HG02678 (cell line): ENCODE measurements around the gene LRFN2.

Source experiments
- ATAC-seq: cut with Tn5 transposase; IDR thresholded peaks from one replicate; pipeline ENCODE4 v1.9.1; 2021; ENCODE audit warnings: mild to moderate bottlenecking, moderate library complexity; ENCODE audit not compliant: unreplicated experiment

LRFN2 gene

DNA sequence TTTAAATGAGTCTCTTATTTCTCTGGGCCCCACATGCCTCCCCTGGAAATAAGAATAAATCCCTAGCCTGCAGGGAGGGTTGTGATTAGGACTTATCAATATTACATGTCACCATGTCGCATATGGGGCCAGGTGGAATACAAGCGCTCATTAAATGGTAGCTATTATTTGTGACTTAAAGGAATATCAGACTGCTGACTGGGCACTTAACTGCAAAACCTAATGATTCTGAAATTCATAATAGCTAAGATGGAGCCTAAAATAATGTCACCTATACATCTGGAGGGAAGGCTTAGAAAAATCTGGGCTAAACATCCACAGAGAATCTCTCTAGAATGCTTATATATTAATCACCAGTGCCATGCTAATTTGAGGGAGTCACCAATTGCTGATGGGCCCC lies 106.5 kb downstream of the LRFN2 start:
- ATAC-seq = no peak

DNA sequence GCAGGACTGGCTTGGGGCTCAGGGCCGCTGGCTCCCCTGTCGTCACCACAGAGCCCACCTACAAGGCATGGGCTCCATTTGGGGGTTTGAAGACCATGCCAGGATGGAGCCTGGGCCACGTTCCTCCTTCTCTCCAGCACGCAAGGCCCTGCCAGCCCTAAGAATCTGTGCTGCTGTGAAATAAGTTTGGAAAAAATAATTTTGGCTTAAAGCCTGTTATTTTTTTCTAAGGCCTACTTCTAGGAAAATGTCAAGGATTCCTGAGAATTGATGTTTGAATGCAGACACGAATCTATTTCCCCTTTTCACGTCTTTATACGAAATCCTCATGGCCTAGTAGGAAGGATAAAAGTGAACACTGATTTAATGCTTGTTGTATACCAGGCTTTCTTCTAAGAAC lies 107.5 kb downstream of the LRFN2 start:
- no peak for ATAC-seq

DNA sequence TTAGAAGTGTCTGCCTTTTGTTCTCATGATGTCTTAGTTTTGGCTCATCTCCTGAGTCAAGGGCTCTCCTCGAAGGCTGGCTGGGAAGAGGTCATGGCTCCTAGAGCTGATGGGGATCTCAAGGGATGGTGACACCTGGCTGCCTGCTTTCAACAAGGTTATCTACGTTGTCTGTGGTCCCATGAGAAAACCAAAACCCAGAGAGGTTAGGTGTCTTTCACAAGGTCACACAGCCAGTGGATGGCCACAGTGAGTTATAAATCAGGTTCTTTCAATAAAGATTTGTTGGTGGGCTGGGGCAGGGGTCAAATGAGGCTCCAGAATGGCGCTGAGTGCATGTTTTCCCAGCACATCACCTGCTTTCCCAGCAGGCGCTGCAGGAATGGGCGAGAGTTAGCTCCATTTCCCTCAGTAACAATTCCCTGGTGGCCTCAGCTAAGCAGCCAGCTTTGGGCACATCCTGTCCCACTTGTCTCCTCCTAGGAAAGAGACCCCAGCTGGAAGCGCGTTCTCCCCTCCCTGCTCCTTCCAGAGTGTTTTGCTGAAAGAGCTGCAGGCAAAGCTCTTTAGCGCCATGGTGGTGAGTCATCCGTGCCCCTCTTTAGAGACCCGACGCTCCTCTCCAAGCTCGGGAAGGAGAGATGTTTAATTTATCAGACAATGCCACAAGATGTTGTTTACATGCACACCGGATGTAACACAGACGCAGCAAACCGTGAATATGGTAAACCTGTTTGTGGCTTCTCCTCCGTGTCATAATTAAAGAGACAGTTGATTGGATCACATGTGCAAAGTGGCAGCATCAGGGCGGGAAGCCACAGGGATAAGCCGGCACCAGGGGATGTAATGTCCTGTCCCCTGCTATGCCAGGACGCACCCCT lies 109.7 kb downstream of the LRFN2 start:
- no peak for ATAC-seq

DNA sequence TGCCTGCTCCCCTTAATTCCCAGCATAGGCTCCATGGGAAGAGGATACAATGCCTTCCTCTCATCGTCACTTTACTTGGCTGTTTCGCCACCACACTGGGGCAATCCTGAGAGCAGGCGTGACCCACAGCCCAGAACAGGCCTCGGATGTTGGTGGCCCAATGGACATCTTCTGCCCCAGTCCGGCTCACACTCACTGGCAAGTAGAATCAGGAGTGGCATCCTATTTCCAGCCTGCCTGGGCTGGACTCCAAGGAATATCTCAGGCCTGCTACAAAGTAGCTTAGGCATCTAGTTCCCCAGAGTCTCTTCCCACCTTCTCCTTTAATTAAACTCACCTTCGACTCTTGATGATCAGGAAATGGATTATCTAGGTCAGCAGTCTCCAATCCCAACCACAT lies 110.5 kb downstream of the LRFN2 start:
- ATAC-seq = no peak

DNA sequence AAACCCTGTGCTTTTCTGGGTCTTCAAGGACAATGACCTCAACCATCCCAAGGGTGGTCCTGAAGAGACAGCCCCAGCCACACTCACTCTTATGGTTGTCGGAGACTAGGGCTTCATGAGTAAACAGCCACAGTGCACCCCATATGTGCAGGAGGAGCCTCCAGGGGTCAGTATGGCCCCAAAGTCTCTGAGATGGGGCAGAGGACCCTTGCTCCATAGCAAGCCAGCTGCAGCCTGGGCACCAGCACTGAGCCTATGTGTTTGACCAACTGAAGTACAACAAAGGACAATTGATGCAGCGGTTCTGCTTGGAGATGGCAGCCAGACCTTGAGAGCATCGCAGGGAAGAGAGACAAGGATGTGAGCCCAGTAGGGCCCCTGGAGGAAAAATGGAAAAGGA lies 112.2 kb downstream of the LRFN2 start:
- no peak for ATAC-seq

DNA sequence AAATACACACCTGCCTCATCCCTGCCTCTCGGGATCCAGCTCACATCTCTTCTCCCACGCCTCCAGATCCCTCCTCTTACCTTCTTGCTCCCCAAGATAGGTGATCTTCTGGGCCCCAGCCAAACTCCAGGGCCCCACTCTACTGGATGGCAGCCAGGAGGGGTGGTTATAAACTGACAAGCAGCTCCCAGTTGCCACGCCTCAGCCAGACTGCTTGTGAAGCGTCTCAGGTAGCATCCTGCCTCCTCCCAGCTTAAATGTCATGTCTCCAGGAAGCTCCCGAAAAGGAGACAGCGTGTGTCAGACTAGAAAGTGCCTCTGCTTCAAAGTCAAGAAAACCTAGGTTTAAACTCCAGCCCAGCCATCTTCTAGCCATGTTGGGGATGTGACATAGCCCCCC lies 114.1 kb downstream of the LRFN2 start:
- no peak for ATAC-seq

DNA sequence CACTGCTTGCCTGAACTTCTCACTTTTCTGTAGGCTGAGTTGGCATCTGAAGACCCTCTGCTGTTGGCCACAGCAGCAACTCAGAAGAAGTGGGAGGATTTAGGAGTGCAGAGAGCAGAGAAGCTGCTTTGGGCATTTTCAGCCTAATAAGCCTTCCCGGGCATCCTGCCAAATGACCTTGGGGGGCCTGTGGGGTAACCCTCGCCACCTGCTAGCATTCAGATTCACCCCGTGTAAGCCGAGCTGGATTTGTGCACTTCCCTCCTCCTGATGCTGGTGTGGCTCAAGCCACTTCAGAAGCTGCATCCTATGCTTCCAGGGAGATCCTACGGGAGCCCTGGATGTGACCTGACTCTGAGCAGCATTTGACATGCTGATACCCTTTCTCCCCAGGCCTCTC lies 114.8 kb downstream of the LRFN2 start:
- ATAC-seq = no peak

DNA sequence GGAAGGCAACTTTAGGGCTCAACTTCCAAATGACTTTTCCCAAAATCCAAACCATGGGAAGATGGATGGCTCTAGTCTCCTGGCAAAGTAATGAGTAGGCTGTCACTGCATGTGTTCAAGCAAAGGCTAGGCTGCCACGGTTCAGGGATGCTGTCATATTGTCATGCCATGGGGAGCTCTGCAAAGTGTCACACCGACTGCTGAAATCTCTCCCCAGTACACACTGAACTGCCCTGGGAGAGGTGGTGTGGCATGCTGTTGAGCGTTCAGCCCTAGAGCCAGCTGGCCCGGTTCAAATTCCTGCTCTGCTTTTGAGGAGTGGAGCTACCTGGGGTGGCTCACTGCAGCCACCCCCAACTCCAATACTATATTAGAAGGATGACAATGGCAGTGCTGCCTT lies 115.9 kb downstream of the LRFN2 start:
- no peak for ATAC-seq

DNA sequence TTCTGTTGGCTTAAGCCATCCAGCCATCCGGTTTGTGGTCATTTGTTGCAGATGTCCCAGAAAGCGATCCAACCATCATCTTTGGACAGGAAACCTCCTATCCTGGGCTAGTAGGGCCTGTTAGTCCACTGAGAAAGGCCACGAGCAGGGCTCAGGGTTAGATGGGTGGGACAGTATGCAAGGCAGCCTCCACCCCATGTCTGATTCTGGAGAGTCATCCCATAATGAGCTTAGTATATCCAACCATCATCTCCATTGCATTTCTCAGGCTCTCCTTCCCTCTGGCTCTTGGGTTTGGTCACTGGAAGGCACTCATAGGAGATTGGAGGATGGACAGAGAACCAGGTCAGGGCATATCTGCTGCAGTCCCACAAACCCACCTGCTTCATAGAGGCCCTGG lies 117.8 kb downstream of the LRFN2 start:
- no peak for ATAC-seq

DNA sequence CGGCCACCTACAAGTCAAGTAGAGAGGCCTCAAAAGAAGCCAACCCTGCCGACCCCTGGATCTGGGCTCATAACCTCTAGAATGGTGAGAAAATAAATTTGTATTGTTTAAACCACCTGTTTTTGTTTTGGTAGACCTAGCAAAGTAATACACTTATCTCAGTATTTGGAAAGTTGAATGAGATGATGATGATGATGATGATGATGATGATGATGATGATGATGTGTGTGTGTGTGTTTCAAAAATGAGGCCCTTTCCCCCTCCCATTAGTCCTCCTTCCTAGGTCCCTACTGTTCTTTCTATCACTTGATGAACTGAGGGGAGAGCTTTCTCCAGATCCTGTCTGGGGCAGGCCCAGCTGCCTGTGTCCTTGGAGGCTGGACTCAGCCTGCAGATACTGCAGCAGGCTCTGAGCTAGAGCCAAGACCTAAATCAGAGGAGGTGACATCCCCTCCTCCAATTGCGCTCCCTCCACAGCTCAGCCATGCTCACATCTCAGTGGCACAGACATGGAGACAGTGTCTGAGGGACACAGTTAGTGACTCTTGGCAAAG lies 120.1 kb downstream of the LRFN2 start:
- no peak for ATAC-seq

DNA sequence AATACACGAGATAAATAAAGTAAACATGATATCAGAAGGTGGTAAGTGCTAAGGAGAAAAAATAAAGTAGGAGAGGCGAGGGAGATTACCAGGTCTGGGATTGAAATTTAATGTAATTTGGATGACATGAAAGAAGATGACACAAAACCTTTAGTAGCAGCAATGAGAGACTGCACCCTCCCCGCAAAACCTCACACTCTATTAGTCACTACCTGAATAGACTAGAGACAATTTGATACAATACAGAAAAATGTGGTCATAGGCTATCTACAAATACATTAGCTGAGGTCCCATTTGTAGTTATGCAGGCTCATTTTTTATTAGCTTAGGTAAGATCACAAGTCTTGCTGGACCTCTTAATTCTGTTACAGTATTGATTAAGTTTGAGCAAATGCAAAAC lies 125.5 kb downstream of the LRFN2 start:
- no peak for ATAC-seq

DNA sequence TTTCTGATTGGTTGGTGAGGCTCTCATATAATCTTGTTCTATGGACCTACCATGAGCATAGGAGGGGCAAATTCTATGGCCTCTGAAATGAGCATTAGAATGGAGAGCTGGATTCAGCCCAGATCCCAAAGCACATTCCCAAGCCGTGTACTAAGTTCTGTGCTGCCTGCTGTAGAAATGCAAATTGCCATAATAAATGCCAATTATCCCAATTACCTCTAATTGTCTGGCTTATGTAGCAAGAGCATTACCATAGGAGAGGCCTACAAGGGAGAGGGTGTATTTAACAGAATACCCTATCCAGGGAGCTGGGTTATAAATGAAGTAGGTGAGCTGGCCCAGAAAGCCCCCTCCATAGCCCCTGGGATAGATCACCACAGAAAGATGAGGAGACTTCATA lies 126.8 kb downstream of the LRFN2 start:
- ATAC-seq = no peak

DNA sequence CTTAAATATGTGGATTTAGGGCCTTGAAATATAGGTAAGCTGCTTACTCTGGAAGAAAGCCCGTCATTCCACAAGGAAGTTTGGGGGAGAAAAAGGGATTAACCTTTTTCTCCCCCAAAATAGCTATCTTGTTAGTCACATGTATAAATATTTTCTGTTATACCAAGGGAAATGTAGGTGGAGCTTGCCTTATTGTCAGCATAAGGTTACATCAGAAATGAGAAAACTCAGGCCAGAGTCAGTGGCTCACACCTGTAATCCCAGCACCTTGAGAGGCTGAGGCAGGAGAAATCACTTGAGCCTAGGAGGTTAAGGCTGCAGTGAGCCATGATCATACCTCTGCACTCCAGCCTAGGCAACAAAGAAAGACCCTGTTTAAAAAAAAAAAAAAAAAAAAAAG lies 129.9 kb downstream of the LRFN2 start:
- no peak for ATAC-seq

DNA sequence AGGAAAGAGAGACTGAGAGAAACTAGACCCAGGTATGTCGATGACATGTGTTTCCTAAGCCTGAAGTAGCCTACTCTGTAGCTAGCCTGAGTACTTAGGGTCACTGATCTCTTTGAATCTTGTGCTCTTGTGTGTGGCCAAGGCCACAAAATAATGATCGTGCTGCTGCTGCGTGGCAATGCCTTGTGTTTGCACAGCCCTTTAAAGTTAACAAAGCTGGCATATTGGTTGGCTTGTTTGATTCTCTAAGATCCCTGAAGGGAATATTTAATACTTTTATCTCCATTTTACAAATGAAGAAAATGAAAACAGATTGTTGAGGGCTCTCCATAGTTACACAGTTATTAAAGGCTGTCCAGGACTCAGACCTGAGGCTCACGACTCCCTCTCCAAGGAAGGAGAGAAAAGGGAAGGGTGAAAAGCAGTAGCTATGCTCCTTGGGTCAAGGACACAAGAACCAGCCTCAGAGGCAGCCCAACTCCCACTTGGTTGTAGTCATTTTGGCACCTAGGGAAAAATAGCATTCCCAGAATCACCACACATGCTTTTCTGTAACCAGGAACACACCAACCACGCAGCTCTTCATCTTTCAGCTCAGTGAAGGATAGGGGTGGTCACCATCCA lies 130.7 kb downstream of the LRFN2 start:
- ATAC-seq = no peak

DNA sequence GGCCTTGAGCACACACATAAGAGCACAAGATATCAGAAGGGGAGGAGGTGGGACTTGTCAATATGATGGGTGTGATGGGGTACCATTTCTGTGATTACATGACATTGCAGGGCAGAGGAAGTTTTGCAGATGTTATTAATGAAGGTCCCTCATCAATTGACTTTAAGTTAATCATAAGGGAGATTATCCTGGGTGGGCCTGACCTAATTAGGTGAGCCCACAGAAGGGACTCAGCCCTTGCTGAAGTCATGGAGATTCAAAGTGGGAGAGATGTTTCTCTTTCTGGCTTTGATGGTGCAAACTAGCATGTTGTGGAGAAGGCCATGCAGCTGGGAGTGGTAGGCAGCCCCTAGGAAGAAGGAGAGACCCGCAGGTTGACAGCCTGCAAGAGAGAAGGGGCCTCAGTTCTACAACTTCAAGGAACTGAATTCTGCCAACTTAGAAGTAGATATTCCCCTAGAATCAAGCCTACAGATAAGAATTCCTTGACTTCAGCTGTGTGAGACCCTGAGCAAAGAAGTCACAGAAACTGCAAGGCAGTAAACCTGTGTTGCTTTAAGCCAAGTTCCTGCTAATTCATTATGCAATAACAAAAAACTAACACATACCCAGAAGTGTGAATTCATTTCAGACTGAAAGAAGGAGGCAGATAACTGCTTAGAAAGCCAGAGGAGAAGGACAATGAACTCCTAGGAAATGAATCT lies 131.3 kb downstream of the LRFN2 start:
- ATAC-seq = no peak

DNA sequence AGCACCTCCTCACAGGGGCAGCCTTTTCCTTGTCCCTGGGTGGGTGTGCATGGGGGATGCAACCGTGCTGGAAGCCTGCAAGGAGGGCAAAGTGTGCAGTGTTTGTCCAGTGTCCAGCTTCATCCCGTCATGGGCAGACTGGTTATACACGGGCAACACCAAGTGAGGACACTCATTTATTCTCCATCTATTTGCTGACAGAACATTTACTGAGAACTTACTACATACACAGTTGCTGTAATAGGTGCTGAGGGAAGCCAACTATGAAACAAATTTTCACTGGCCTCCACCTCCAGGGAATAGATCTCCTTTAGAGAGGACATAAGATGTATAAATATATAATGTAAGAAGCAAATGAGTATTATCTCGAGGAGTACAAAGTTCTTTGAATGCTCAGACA lies 136.7 kb downstream of the LRFN2 start:
- no peak for ATAC-seq

DNA sequence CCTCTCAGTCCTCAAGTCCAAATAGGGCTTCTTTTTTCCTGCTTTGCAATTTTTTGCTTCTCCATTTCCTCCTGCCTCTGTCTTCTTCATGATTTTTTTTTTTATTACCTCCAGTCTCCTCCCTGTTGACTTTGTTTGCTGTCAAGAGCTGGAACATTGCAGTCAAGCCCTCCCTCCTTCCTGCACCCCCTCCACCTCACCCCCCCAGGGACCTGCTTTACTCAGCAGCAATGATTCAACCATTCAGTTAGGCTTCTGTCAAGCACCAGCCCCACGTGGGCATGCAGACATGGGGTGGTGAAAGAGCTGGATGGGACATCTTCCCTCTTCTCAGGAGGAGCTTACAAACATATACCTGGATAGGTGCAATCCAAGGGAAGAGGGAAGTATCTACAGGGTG lies 142.4 kb downstream of the LRFN2 start:
- ATAC-seq = no peak

DNA sequence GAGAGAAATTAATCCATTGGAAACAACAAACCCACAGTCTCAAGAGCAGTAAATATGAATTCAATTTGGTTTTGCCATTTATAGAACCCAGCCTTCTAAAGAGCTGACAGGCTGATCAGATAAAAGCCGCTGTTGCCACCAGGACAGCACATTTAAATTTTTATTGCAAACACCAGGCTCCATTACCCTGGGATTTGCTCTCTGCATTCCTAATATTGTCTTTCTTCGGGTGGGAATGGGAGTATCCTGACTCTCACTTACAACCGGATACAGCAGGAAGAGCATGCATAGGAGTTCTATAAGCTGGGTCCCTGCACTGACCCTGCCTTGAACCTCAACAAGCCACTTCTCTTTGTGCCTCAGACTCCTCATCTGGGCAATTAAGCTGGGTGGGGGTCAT lies 142.9 kb downstream of the LRFN2 start:
- no peak for ATAC-seq

DNA sequence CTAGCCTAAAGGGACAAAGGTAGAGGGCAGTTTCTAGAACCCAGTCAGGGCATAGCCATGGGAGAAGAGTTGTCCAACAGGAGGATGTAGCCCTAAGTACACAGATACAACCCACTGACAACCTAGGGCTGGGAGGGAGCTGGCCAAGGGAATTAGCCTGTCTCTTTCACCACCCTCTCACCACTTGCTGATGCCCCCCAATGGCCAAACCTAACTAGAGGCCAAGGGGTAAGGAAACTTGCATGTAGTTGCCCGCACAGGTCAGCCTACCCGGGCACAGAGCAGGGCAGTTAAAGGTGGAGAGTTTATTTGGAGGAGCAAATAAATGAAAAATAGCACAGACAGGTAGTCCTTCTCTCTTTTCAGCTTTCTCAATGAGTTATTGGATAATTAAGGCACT lies 143.3 kb downstream of the LRFN2 start:
- ATAC-seq = no peak

DNA sequence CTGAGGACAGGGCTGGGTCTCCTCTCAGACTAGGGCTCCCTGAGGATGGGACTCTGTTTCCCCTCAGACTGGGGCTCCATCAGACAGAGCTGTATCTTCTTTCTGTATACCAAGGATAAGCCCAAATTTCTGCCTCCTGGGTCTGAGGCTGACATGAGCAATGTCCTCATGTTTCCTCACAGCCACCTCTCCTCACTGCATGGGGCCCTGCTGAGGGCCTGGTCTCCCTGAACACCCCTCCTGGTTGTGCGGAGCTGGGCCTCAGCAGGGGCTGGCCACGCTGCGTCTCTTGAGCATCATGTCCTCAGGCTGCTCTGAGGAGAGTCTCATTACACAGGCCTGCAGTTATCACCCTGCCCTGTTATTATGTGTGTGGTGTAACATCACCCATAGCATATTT lies 144.6 kb downstream of the LRFN2 start:
- ATAC-seq = no peak

DNA sequence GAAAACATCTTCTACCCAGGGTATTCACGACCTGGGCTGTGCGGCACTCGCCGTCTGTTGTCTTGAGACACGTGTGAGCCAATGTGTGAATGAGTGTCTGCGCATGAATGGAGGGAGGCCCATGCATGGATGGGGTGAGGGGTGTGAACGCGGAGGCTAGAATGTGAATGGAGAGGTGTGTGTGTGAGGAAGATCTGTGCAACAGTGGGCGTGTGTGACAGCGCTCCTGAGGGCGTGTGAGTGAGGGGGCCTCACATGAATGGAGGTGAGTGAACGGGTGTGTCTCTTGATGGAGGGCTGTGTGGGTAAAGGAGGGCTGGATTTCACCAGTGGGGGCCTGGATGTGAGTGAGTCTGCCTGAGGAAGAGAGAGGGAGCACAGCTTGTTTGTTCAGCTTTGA lies 146.0 kb downstream of the LRFN2 start:
- no peak for ATAC-seq

DNA sequence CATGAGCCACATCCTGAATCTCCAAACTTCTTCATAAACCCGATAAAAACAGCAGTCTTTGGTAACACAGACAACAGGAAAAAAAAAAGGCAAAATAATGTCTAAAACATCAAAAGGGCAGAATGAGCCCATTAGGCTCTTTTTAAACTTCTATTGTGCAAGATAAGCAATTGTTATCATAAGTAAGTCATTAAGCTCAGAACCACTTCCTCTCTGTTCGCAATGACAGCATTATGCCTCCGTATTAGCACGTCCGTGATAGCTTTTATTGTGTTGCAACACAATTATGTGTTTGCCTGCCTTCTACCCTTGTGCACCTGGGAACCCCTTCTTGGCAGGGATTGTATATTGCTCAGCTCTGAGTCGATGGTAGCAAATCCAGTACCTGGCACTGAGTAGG lies 147.1 kb downstream of the LRFN2 start:
- no peak for ATAC-seq
